GM12878 (cell line): ENCODE measurements around the gene MTRF1.

Source experiments
- EZH2 ChIP-seq: IDR thresholded peaks from 2 replicates; pipeline ENCODE4 v1.6.1; 2012; ENCODE audit warnings: low read depth, mild to moderate bottlenecking, control low read depth, inconsistent platforms, low read length, borderline replicate concordance; ENCODE audit not compliant: control insufficient read depth
- FOS ChIP-seq: IDR thresholded peaks from 3 replicates; pipeline ENCODE4 v1.6.1; 2011; ENCODE audit warnings: borderline replicate concordance; ENCODE audit not compliant: insufficient read length; ENCODE audit errors: extremely low read depth
- POLR2A ChIP-seq: IDR thresholded peaks from 2 replicates; pipeline ENCODE4 v1.6.1; 2011; ENCODE audit warnings: low read depth, mild to moderate bottlenecking, low read length
- RCOR1 ChIP-seq: conservative IDR thresholded peaks from 2 replicates; pipeline ENCODE4 v1.6.1; 2012; ENCODE audit warnings: low read depth, low read length, improper control_type of control experiment
- SMAD1 ChIP-seq: fragments of 450-650 bp; IDR thresholded peaks from 2 replicates; pipeline ENCODE4 v1.6.1; 2018; ENCODE audit warnings: mild to moderate bottlenecking, low read depth; ENCODE audit not compliant: partially characterized antibody
- SMC3 ChIP-seq: IDR thresholded peaks from 2 replicates; pipeline ENCODE4 v1.6.1; 2011; ENCODE audit warnings: low read length, improper control_type of control experiment, borderline replicate concordance
- SUZ12 ChIP-seq: fragments of 200-600 bp; sonication (generic); IDR thresholded peaks from one replicate; pipeline ENCODE4 v1.6.1; 2018; ENCODE audit warnings: antibody characterized with exemption, mild to moderate bottlenecking; ENCODE audit not compliant: unreplicated experiment
- TCF7 ChIP-seq: IDR thresholded peaks from 2 replicates; pipeline ENCODE4 v1.6.1; 2014; ENCODE audit warnings: antibody characterized with exemption, borderline replicate concordance
- TF ChIP-seq, protein P1 (sequence below), 3 experiments: IDR thresholded peaks in 2 of 3; conservative IDR thresholded peaks in 1 of 3; 2 replicates each; pipeline ENCODE4 v1.5.1; 2011; ENCODE audit warnings: low read depth in 3 of 3, low read length in 3 of 3, mild to moderate bottlenecking in 3 of 3, control low read depth in 2 of 3, moderate library complexity in 2 of 3, inconsistent platforms in 1 of 3, mixed read lengths in 1 of 3; ENCODE audit not compliant: control insufficient read depth in 2 of 3, insufficient read depth in 1 of 3; ENCODE audit errors: extremely low read depth in 1 of 3
- TF ChIP-seq, protein P2 (sequence below): IDR thresholded peaks from 2 replicates; pipeline ENCODE4 v1.6.1; 2012; ENCODE audit warnings: low read depth, low read length, improper control_type of control experiment

DNA sequence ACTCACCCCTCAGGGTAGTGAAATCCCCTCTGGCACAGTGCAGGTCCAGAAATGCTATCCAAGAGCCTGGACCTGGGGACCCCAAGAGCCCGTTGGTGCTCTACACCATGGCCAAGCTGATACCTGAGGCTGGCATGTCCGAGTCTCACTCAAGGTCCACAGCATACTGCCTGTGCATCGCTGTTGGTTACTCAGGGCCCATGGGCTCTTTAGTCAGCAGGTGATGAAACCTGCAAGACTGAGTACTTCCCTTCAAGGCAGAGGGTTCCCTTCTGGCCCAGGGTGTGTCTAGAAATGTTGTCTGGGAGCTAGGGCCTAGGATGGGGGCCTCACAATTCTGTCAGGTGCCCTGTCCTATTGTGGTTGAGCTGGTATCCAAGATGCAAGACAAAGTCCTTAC lies 49.5 kb downstream of the MTRF1 start:
- TF ChIP-seq EZH2 (no peak), TCF7 (no peak), FOS (no peak), POLR2A (no peak), SMAD1 (no peak), SMC3 (no peak), RCOR1 (no peak), SUZ12 (no peak)
- TF ChIP-seq, protein P1, sequence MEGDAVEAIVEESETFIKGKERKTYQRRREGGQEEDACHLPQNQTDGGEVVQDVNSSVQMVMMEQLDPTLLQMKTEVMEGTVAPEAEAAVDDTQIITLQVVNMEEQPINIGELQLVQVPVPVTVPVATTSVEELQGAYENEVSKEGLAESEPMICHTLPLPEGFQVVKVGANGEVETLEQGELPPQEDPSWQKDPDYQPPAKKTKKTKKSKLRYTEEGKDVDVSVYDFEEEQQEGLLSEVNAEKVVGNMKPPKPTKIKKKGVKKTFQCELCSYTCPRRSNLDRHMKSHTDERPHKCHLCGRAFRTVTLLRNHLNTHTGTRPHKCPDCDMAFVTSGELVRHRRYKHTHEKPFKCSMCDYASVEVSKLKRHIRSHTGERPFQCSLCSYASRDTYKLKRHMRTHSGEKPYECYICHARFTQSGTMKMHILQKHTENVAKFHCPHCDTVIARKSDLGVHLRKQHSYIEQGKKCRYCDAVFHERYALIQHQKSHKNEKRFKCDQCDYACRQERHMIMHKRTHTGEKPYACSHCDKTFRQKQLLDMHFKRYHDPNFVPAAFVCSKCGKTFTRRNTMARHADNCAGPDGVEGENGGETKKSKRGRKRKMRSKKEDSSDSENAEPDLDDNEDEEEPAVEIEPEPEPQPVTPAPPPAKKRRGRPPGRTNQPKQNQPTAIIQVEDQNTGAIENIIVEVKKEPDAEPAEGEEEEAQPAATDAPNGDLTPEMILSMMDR (IDR thresholded peaks at IDR 0.05 in 2 of 3, conservative IDR thresholded peaks at IDR 0.05 in 1 of 3; ENCODE audit: control insufficient read depth in 2 of 3, extremely low read depth in 1 of 3, insufficient read depth in 1 of 3, low read depth in 3 of 3, low read length in 3 of 3): no peak
- TF ChIP-seq, protein P2, sequence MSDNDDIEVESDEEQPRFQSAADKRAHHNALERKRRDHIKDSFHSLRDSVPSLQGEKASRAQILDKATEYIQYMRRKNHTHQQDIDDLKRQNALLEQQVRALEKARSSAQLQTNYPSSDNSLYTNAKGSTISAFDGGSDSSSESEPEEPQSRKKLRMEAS: no peak
